SH-SY5Y (cell line): ENCODE measurements around the gene ABHD11.

Source experiments
- GATA2 ChIP-seq: IDR thresholded peaks from 2 replicates; pipeline ENCODE4 v1.6.1; 2011; ENCODE audit warnings: mild to moderate bottlenecking, low read depth, low read length
- GATA3 ChIP-seq: IDR thresholded peaks from 2 replicates; pipeline ENCODE4 v1.6.1; 2011; ENCODE audit warnings: low read depth, mild to moderate bottlenecking, low read length, moderate library complexity

Gene ABHD11

DNA sequence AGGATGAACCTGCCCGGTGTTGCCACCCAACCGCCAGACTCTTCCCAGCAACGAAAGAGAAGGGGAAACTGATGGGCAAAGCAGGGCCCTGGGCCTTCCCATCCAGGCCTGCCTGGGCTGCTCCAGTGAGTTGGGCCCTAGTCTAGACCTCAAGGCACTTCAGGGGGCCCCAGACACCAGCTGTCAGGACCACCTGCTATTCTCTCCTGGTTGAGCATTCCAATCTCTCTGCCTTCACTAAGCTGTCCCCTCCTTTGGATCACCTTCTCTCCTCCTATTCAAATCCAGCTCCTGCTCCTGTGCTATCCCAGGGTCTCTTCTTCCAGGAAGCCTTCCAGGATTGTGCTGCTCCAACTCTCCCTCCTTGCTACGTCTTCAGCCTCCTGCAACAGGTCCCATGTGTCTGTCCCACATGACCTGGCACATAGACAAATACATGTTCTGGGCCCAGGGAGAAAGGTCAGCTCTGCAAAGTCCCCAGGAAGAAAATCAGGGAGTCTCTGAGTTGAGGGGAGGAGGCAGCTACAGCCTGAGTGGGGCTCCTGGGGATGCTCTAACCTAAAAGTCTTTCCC, 22.2 kb downstream of the ABHD11 start:
- TF ChIP-seq GATA3: no peak
- TF ChIP-seq GATA2: no peak

DNA sequence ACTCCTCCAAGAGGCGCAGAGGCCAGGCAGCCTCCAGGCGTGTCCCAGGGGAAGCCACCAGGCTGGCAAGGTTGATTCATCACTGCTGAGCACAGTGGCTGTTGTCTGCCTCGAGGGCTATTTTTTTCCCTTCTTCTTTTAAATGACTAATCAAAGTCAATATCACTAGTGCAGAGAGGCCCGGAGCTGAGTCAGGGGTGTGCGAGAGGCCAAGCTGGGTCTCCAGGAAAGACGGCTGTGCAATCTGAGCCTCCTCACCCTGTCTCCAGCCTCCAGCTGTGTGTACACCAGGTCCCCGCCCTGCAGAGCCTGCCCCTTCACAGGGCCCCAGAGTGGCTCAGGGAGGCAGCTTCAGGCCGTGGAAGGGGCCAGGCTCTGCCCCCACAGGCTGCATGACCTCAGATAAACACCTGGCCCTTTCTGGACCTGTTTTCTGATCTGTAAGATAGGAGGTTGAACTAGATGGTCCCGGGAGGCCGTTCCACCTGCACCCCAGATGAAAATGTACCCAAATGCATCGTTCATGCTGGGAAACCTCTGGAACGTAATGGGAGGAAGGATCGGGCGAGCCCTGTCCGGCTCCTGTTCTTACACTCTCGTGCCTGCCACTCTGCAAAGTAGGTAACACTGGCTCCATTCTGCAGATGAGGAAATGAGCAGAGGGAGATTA, 22.8 kb downstream of the ABHD11 start:
- TF ChIP-seq GATA2: no peak
- TF ChIP-seq GATA3: no peak

DNA sequence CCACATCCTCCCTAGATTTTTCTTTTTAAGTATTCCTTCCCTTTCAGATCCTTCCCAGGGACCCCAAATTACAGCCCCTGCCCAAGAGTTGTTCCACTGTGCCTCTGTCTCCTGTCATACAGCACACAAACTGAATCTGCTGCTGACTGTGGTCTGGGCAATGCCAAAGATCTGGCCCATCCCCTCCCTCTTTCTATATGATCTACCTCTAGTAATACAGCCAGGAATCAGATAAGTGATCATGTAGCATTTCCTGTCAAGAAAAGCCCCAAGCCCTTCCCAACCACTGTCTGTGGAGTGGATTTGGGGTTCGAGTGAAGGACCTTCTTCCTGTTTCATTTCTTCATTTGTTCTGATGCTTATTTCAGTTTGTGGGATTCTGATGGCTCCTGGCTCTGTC, 25.8 kb downstream of the ABHD11 start:
- TF ChIP-seq GATA3 (no peak), GATA2 (no peak)

DNA sequence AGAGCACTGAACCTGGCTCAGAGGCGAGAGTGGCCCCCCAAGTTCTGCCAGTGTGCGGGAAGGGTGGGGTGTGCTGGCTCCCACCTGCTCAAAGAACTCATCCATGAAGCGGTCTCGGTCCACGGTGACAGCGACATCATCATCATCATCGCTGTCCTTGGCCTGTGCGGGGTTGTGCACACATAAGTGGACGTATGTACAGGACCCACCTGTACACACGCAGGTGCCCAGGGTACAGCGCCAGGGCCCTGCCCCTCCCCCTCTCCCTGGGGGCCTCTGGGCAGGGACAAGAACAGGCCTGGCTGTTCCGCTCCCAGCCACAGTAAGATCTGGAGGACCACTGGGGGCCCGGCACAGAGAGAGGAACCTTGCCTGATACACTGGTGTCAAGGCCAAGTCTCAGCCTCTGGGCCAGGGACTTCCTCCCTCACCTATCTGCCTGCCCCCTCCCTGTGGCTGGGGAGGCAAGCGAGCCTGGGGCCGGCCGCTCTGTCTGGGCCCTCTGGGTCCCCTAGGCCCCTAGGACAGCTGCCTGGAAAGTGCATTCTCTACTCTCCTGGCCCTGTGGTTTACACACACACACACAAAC, 29.5 kb downstream of the ABHD11 start:
- TF ChIP-seq GATA2 (no peak), GATA3 (no peak)

DNA sequence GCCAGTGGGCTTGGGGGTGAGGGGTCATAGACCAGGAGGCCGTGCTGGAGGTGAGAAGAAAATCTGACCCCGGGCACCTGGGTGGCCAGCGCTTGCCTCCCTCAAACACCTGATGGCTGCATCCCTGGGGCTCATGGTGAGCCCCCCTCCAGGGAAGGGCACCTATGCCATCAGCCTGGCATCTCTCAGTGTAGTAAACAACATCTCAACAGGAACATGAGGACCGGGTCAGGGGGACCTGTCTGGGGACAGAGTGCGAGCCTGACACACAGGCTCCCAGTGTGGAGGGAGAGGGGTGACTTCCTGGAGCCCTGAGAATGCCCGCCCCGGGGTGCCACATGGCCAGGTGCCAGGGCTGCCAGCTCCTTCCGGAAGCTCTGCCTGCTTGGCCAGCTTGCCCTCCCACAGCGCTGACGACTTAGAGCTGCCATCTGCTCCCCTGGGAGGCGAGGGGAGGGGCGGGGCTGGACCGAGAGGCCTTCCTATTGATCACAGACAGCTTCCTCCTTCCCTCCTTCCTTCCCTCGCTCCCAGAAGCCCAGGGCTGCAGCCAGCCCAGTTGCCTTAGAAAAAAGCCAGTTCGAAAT, 31.5 kb downstream of the ABHD11 start:
- TF ChIP-seq GATA2: no peak
- TF ChIP-seq GATA3: no peak

DNA sequence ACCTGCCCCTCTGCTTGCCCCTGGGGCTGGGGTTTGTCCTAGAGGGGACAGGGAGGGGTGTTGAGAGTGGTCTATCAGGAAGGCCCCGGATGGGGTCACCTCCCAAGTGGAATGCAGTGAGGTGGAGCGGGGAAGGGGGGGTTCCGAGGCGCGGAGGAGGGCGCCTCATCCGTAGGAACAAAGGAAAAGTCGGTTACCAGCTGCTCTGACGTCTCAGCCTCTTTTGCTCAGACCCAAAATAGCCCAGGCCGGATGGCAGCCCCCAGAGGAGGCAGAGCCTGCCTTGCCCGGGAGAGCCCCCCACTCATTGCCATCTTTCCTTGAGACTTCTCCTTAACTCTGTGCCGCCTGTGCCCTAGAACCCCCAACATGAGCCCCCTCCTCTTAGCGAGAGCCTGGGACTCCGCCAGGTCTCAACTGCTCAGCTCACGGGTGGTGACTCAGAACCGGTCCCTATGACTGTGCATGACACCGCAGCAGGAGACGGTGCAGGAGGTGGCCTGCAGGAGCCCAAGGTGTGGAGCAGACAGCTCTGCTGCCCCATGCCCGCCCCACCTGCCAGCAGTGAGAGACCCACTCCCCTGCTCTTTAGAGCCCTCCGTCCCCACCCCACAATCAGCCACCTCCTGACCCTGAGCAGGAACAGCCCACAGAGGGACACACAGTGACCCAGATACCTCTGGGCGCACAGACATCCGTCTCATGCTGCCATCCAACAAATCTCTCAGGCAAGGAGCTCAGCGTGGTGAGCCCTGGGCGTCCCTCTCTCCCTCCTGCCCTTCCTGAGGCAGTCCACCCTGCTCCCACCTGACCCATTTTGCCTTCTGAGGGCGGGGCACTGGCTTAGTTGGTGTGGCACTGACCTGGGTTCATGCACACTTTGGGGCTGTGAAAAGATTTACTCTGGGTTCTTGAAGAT, 32.2 kb downstream of the ABHD11 start:
- no peak for TF ChIP-seq GATA3
- TF ChIP-seq GATA2: no peak

DNA sequence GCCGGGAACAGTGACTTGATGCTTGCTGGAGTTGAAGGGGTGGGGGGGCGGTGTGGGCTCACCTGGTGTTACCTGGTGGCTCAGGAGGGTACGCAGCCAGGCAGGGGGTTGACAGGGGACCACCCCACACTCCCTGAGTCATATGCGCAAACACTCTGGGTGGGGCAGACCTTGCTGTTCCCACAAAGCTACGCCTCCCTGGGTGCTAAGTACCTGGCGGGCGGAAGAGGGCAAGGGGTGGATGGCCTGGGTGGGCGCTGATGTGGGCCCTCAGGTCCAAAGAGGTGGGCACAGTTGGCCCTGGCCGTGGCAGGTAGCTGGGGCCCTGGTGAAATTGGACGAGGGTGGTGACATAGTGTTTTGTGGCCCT, 33.1 kb downstream of the ABHD11 start:
- TF ChIP-seq GATA2 (no peak), GATA3 (no peak)

DNA sequence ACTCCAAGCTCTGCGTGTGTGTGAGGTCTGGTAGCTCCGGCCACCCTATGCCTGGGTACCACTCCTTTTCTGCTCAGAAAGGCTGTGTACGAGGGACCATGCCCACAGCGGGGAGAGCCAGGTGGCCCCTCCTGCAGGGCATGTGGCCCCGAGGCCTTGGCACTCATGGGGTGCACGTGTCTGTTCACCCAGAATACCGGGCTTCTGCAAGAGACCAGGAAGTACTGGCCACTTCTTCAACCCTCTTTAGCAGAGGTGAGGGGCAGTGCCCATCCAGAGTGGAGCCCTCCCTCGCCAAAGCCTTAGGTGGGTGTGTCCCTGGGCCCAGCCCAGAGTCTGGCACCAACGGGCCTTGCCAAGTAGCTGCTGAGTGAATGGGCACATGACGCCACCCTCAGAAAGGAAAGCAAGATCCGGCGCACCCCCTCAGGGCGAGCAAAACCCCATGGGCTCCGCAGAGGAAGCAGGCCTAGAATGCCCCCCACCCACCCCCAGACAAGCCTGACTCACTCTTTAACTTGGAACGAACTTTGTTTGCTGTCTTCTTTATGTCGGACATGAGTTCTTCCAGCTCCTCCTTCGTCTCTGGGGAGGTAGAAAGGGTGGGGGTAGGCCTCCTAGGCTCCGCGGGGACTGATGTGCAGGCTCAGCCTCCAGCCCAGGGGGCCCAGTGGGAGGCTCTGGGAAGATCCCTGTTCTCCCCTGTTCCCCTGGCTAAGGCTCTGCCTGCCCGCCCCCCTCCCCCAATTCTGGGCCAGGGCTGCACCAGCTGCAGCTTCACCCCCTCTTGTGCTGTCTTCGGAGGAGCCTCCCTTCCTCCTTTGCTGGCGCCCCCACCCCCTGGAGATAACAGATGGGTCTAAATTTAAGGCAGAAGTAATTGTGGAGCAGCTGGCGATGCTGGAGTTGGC, 33.7 kb downstream of the ABHD11 start:
- TF ChIP-seq GATA2: no peak
- no peak for TF ChIP-seq GATA3

DNA sequence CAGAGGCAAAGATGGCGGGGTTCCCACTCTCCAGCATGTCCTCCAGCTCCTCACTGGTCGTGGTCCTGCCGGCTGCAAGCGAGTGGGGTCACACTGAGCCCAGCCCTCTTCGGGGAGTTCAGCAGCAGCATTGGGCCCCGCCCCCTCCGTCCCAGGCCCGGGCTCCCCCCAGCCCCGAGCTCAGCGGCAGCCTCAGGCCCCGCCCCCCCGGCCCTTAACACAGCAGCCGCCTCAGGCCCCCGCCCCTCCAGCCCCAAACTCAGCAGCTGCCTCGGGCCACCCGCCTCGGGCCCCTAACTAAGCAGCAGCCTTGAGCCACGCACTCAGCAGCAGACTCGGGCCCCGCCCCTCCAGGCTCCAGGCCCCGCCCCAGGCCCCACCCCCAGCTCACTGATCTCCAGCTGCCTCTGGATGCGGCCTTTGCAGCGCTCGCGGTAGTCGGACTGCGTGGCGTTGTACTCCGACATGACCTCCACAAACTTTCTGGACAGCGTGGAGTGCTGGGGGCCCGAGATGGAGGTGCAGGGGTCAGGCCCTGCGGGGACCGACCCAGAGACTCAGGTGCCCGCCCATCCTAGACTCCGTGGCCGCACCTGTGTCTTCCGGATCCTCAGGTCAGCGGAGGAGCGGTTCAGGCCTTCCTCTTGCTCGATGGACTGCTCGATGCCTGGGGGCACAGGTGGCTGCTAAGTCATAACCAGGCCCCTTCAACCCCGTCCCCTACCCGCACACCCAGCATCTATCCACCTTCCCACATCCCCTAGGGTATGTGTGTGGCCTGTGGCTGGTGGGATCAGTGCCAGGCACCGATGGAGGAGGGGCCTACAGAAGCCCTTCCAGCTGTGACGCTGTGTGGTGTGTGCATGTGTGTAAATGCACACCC, 34.6 kb downstream of the ABHD11 start:
- TF ChIP-seq GATA3 (no peak), GATA2 (no peak)

DNA sequence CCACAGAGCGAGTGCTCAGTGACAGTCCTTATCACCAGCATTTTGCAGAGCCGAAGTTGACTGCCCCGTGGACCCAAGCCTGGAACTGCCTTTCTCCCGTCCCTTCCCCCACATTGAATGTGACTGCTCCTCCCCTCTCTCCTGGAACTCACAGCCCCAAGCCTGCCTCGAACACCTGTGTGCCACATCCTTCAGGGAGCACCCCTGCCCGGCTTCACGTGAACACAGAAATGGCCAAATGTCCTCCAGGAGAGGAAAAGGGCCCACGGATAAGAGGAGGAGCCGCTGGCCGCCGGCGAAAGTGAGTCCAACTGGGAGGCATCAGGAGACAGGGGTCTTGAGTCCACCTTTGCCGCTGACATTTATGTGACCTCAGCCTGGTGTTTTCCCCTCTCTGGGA, 35.4 kb downstream of the ABHD11 start:
- TF ChIP-seq GATA3: no peak
- TF ChIP-seq GATA2: no peak

DNA sequence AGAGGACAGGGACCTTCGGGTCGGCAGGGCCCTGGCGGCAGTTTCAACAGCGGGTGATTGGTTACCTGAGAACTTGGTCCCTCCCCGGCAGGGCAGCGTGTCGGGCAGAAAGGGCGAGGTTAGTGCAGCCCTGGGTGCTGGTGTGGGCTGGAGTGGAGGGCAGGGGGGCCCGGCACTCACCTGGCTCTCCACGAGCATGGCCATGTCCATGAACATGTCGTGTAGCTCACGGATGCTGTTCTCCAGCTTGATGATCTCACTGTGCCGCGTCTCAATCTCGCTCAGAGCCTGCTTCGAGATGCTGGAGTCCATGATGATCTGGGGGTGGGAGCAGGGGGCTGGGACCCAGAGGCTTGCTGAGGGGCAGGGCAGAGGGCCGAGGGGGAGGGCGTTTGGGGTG, 35.9 kb downstream of the ABHD11 start:
- no peak for TF ChIP-seq GATA3
- TF ChIP-seq GATA2: no peak

DNA sequence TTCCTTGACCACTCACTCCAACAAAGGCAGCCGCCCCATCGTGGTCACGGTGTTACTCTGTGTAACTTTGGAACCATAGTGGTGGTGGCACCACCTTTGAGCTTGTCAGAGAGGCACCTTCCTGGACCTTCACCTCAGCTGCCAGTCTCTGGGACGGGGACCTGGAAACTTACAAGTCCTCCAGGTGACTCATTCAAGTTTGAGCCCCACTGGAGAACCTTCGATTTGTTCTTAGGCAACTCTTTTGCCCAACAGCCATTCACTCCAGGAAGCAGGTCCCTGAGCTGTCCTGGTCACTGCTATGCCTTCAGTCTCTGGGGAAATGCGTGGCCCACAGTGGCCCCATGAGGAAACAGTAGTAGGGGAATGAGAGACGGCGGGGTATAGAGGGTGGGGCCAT, 36.4 kb downstream of the ABHD11 start:
- TF ChIP-seq GATA2 (no peak), GATA3 (no peak)

DNA sequence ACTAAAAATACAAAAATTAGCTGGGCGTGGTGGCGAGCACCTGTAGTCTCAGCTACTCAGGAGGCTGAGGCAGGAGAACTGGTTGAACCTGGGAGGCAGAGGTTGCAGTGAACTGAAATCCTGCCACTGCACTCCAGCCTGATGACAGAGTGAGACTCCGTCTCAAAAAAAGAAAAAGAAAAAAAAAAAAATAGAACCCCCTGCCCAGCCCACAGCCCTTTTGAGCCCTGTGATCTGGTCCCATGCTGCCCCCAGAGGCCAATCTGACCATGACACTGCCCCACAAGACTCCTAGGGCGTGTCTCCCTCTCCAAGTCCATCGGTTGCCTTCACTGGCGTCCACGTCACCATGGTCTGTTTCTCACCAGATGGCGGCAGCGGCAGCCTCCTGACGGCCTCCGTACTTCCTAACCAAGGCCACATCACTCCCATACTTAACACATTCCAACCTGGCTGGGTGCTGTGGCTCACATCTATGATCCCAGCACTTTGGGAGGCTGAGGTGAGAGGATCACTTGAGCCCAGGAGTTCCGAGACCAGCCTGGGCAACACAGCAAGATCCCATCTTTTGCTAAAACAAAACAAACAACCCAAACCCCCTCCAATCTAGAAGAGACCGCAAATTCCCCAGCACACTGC, 37.1 kb downstream of the ABHD11 start:
- no peak for TF ChIP-seq GATA2
- TF ChIP-seq GATA3: no peak
